Stimulated activated naive CD4-positive, alpha-beta T cell (primary cell): Measurements from ENCODE around the gene DHFR.

Experiments
- DNase-seq, 6 experiments: peaks; one replicate each; lab custom pipeline; 2025; lab: John Stamatoyannopoulos, UW

The DHFR gene

GRCh38 chr5:80655231-80655774 is 520 bp upstream of the DHFR start:
- DNase-seq, result no peak

GRCh38 chr5:80654054-80654390 is 761 bp downstream of the DHFR start:
- no peak for DNase-seq

GRCh38 chr5:80653502-80653901 is 1.3 kb downstream of the DHFR start:
- DNase-seq, result no peak

- DNase-seq, result no peak
Observed at GRCh38 chr5:80646926-80647325, 7.9 kb downstream of the DHFR start.

GRCh38 chr5:80644900-80645299 is 9.9 kb downstream of the DHFR start:
- DNase-seq, result no peak

GRCh38 chr5:80641353-80641752 is 13.4 kb downstream of the DHFR start:
- no peak for DNase-seq

GRCh38 chr5:80634193-80634592 is 20.6 kb downstream of the DHFR start:
- DNase-seq, result no peak

- no peak for DNase-seq
Observed at GRCh38 chr5:80632700-80633099, 22.1 kb downstream of the DHFR start.

- no peak for DNase-seq
Observed at GRCh38 chr5:80631278-80632259, 23.2 kb downstream of the DHFR start.

- no peak for DNase-seq
Observed at GRCh38 chr5:80629281-80629680, 25.5 kb downstream of the DHFR start.

GRCh38 chr5:80625230-80625629 is 29.6 kb downstream of the DHFR start:
- no peak for DNase-seq

- no peak for DNase-seq
Observed at GRCh38 chr5:80623999-80624398, 30.8 kb downstream of the DHFR start.

- DNase-seq, result no peak
Observed at GRCh38 chr5:80622756-80623155, 32.0 kb downstream of the DHFR start.

GRCh38 chr5:80620211-80620610 is 34.6 kb downstream of the DHFR start:
- no peak for DNase-seq

- DNase-seq, result no peak
Observed at GRCh38 chr5:80619086-80619485, 35.7 kb downstream of the DHFR start.

- DNase-seq, result no peak
Observed at GRCh38 chr5:80618438-80618837, 36.3 kb downstream of the DHFR start.

- no peak for DNase-seq
Observed at GRCh38 chr5:80615266-80615914, 39.4 kb downstream of the DHFR start.

GRCh38 chr5:80609692-80610091 is 45.1 kb downstream of the DHFR start:
- no peak for DNase-seq

- no peak for DNase-seq
Observed at GRCh38 chr5:80608731-80609130, 46.1 kb downstream of the DHFR start.

- no peak for DNase-seq
Observed at GRCh38 chr5:80607832-80608231, 47.0 kb downstream of the DHFR start.

GRCh38 chr5:80607343-80607742 is 47.4 kb downstream of the DHFR start:
- DNase-seq, result no peak

- DNase-seq, result no peak
Observed at GRCh38 chr5:80600943-80601693, 53.7 kb downstream of the DHFR start.
